H1 (cell line): ENCODE results near the gene CHD6. TPM values are rescaled to one million over a fixed set of nuclear protein-coding genes. Genes with fewer than 3 reads are reported as not detected.

Experiments used
- BCL11A ChIP-seq, 2 experiments: IDR thresholded peaks; one replicate each; pipeline ENCODE4 v1.6.1; 2011; ENCODE audit warnings: low read depth in 2 of 2, low read length in 2 of 2, mild to moderate bottlenecking in 2 of 2
- GABPA ChIP-seq: IDR thresholded peaks from 2 replicates; pipeline ENCODE4 v1.6.1; 2011; ENCODE audit warnings: mild to moderate bottlenecking, low read length, moderate library complexity, borderline replicate concordance; ENCODE audit not compliant: insufficient read depth
- NANOG ChIP-seq: IDR thresholded peaks from 2 replicates; pipeline ENCODE4 v1.6.1; 2011; ENCODE audit warnings: low read length, low read depth, mild to moderate bottlenecking, inconsistent platforms; ENCODE audit not compliant: insufficient read depth, poor library complexity, severe bottlenecking
- POLR2AphosphoS5 ChIP-seq: IDR thresholded peaks from 2 replicates; pipeline ENCODE4 v1.6.1; 2011; ENCODE audit warnings: low read depth, low read length
- RXRA ChIP-seq: IDR thresholded peaks from 2 replicates; pipeline ENCODE4 v1.6.1; 2011; ENCODE audit warnings: low read depth, mild to moderate bottlenecking, low read length, moderate library complexity; ENCODE audit not compliant: insufficient read depth
- polyA plus RNA-seq, 7 experiments: library from polyadenylated mRNA; depleted of rRNA in 3 of 7; stranded (reverse) in 5 of 7; unstranded in 2 of 7; fragments of >200 nt in 5 of 7; fragments of 200-250 nt in 2 of 7; gene quantifications; 1 replicate in 5 of 7; 2 replicates in 1 of 7; 4 replicates in 1 of 7; pipeline versions ENCODE4 v1.2.1 to v1.2.3, GENCODE V29; 2011 to 2013; ENCODE audit warnings: missing spikeins in 2 of 7, mixed read lengths in 2 of 7
- total RNA-seq: library from RNA; stranded (reverse); fragmentation: NEBNext Ultra II Directional; extraction: Animal tissue kit (Norgen Biotek cat#: 25700); gene quantifications from 2 replicates; pipeline ENCODE4 v1.2.1, GENCODE V29; 2021

CHD6 gene
- total and polyA plus RNA-seq, 2 of the 8 experiments (the other 6 are each of a cell fraction or from before 2014, with no cell fraction given), result 11.1 to 62.9 TPM

GRCh38 chr20:41480054-41480770 is 138.0 kb downstream of the CHD6 start (continued):
- TF ChIP-seq NANOG (no peak), POLR2AphosphoS5 (no peak), GABPA (no peak), BCL11A (IDR thresholded peaks at IDR 0.05; ENCODE audit: low read depth in 2 of 2, low read length in 2 of 2) (no peak), RXRA (no peak)
